Superior temporal gyrus (tissue), 1 donor: ENCODE results near the gene IDS.
"Not testable (repeated sequence)": the region's sequence is repeated elsewhere in the genome, so short reads cannot be mapped to it uniquely, and the experiment has no call there.

Experiments
- DNase-seq: peaks from one replicate; pipeline ENCODE4 v3.0.0-alpha.2; 2016; ENCODE audit errors: extremely low spot score

IDS gene

GRCh38 chrX:149504915-149505651, at the start of gene IDS:
TSS of gene IDS (minus strand) at chrX:149505306. CDS start at chrX:149505137, 169 bp downstream.
- peak; percentile 85 for DNase-seq

GRCh38 chrX:149551939-149552248, 46.8 kb upstream of the IDS start:
- DNase-seq, result not testable (repeated sequence)

- DNase-seq, result not testable (repeated sequence)
Measured at GRCh38 chrX:149551245-149551938, 46.3 kb upstream of the IDS start.

GRCh38 chrX:149550454-149550853, 45.3 kb upstream of the IDS start:
- not testable (repeated sequence) for DNase-seq

- DNase-seq, result not testable (repeated sequence)
Measured at GRCh38 chrX:149549701-149550100, 44.6 kb upstream of the IDS start, which contains the start of gene HSFX3. TSS of gene HSFX3 (minus strand) at chrX:149549924. CDS start at chrX:149549852, 72 bp downstream.

GRCh38 chrX:149547782-149548181, 42.7 kb upstream of the IDS start:
- not testable (repeated sequence) for DNase-seq

- DNase-seq, result not testable (repeated sequence)
Measured at GRCh38 chrX:149546962-149547361, 41.9 kb upstream of the IDS start.

- DNase-seq, result not testable (repeated sequence)
Measured at GRCh38 chrX:149545545-149546543, 40.7 kb upstream of the IDS start.

- DNase-seq, result no peak
Measured at GRCh38 chrX:149541521-149542047, 36.5 kb upstream of the IDS start.

- DNase-seq, result peak; percentile 83
Measured at GRCh38 chrX:149540621-149541520, 35.8 kb upstream of the IDS start, which contains the start of gene EOLA1. TSS of gene EOLA1 (plus strand) at chrX:149541012. CDS start at chrX:149545631, 4,619 bp downstream.

- DNase-seq, result no peak
Measured at GRCh38 chrX:149540131-149540620, 35.1 kb upstream of the IDS start.

- peak; percentile 62 for DNase-seq
Measured at GRCh38 chrX:149539283-149540130, 34.4 kb upstream of the IDS start.

GRCh38 chrX:149537474-149537873, 32.4 kb upstream of the IDS start:
- not testable (repeated sequence) for DNase-seq

GRCh38 chrX:149534926-149535602, 30.0 kb upstream of the IDS start:
- not testable (repeated sequence) for DNase-seq

GRCh38 chrX:149533999-149534398, 28.9 kb upstream of the IDS start:
- DNase-seq, result not testable (repeated sequence)

- not testable (repeated sequence) for DNase-seq
Measured at GRCh38 chrX:149532868-149533267, 27.8 kb upstream of the IDS start.

GRCh38 chrX:149531599-149531998, 26.5 kb upstream of the IDS start:
- no peak for DNase-seq

- DNase-seq, result no peak
Measured at GRCh38 chrX:149528381-149528780, 23.3 kb upstream of the IDS start.

- DNase-seq, result peak; percentile 44
Measured at GRCh38 chrX:149527705-149528104, 22.6 kb upstream of the IDS start.
